HepG2 (cell line): Measurements from ENCODE around the gene EIF3A. TPM values are rescaled to one million over a fixed set of nuclear protein-coding genes. Genes with fewer than 3 reads are reported as not detected.
A peak's percentile ranks its signal among the peaks of the same experiment; 100 is the strongest.

ENCODE experiments used
- AGO2 ChIP-seq: fragments of 200-400 bp; formaldehyde crosslinking; optimal IDR thresholded peaks from 2 replicates; pipeline ENCODE3; 2017; ENCODE audit warnings: mild to moderate bottlenecking, low read depth, low read length, moderate library complexity
- EP300 ChIP-seq, 3 experiments: sonication (generic) in 1 of 3; formaldehyde crosslinking in 1 of 3; IDR thresholded peaks; 2 replicates each; pipeline versions ENCODE4 v1.5.1 to v1.6.1; 2011 to 2020; ENCODE audit warnings: low read depth in 2 of 3, low read length in 2 of 3, borderline replicate concordance in 1 of 3, improper control_type of control experiment in 1 of 3, mild to moderate bottlenecking in 1 of 3, missing genetic modification reagents in 1 of 3, moderate library complexity in 1 of 3
- GABPA ChIP-seq, 2 experiments: IDR thresholded peaks; 2 replicates each; pipeline ENCODE4 v1.6.1; 2011 to 2016; ENCODE audit warnings: low read depth in 2 of 2, low read length in 1 of 2, missing biosample characterization in 1 of 2, missing genetic modification characterization in 1 of 2
- GABPB1 ChIP-seq: IDR thresholded peaks from 2 replicates; pipeline ENCODE4 v1.6.1; 2016; ENCODE audit warnings: mild to moderate bottlenecking, missing genetic modification reagents, moderate library complexity, missing compliant biosample characterization
- HNRNPUL1 ChIP-seq: fragments of 200-400 bp; formaldehyde crosslinking; IDR thresholded peaks from 2 replicates; pipeline ENCODE4 v1.6.1; 2017; ENCODE audit warnings: low read depth, mild to moderate bottlenecking, low read length, moderate library complexity
- MED8 ChIP-seq: sonication (generic); formaldehyde crosslinking; IDR thresholded peaks from 2 replicates; pipeline ENCODE4 v1.8.1; 2023; ENCODE audit warnings: mild to moderate bottlenecking, missing genetic modification reagents; ENCODE audit not compliant: insufficient replicate concordance
- MIER3 ChIP-seq: IDR thresholded peaks from 2 replicates; pipeline ENCODE4 v1.6.1; 2016; ENCODE audit warnings: missing compliant biosample characterization, borderline replicate concordance
- MXD4 ChIP-seq: IDR thresholded peaks from 2 replicates; pipeline ENCODE4 v1.6.1; 2016; ENCODE audit warnings: mild to moderate bottlenecking, missing biosample characterization, missing genetic modification reagents
- NFATC3 ChIP-seq: sonication (generic); formaldehyde crosslinking; IDR thresholded peaks from 2 replicates; pipeline ENCODE4 v1.5.1; 2020; ENCODE audit warnings: mild to moderate bottlenecking, missing genetic modification reagents
- PTBP1 ChIP-seq: fragments of 200-400 bp; formaldehyde crosslinking; IDR thresholded peaks from 2 replicates; pipeline ENCODE4 v1.6.1; 2018; ENCODE audit warnings: low read length, low read depth; ENCODE audit not compliant: poor library complexity, severe bottlenecking
- RAD21 ChIP-seq: fragments of 450-650 bp; formaldehyde crosslinking; IDR thresholded peaks from 2 replicates; pipeline ENCODE4 v1.5.0; 2020; ENCODE audit warnings: mild to moderate bottlenecking
- SP5 ChIP-seq: IDR thresholded peaks from 2 replicates; pipeline ENCODE4 v1.6.1; 2016; ENCODE audit warnings: low read depth, borderline replicate concordance
- SPEN ChIP-seq: sonication (generic); formaldehyde crosslinking; IDR thresholded peaks from 2 replicates; pipeline ENCODE4 v1.5.1; 2020; ENCODE audit warnings: low read depth, mild to moderate bottlenecking, missing genetic modification reagents
- ZKSCAN8 ChIP-seq: IDR thresholded peaks from 2 replicates; pipeline ENCODE4 v1.6.1; 2016; ENCODE audit warnings: borderline replicate concordance, missing genetic modification reagents, missing compliant biosample characterization
- ZMYM2 ChIP-seq: sonication (generic); formaldehyde crosslinking; IDR thresholded peaks from 2 replicates; pipeline ENCODE4 v1.8.0; 2022; ENCODE audit warnings: mild to moderate bottlenecking, missing genetic modification reagents
- ZMYM4 ChIP-seq: sonication (generic); formaldehyde crosslinking; IDR thresholded peaks from 2 replicates; pipeline ENCODE4 v1.8.1; 2023; ENCODE audit warnings: mild to moderate bottlenecking, missing genetic modification reagents
- ZNF781 ChIP-seq: sonication (generic); formaldehyde crosslinking; IDR thresholded peaks from 2 replicates; pipeline ENCODE4 v1.5.1; 2020; ENCODE audit warnings: borderline replicate concordance, mild to moderate bottlenecking, missing genetic modification reagents; ENCODE audit errors: not compliant biosample characterization
- polyA plus RNA-seq, 8 experiments: library from polyadenylated mRNA; depleted of rRNA in 3 of 8; stranded (reverse) in 7 of 8; unstranded in 1 of 8; fragments of >200 nt; fragmentation: Illumina TruSeq in 4 of 8; extraction: Trizol in 4 of 8; gene quantifications; 2 replicates each; pipeline versions ENCODE4 v1.2.1 to v1.2.3, GENCODE V29; 2011 to 2016; ENCODE audit warnings: low read depth in 4 of 8, missing spikeins in 1 of 8, mixed read lengths in 1 of 8; ENCODE audit not compliant: insufficient read depth in 1 of 8
- total RNA-seq, 5 experiments: library from RNA; depleted of rRNA; stranded (reverse); fragments of >200 nt; fragmentation: Illumina TruSeq; extraction: Trizol; gene quantifications; 2 replicates each; pipeline ENCODE4 v1.2.3, GENCODE V29; 2016; ENCODE audit warnings: low read depth in 1 of 5
- TF ChIP-seq, protein P1 (sequence below): fragments of 450-650 bp; IDR thresholded peaks from 2 replicates; pipeline ENCODE4 v1.6.1; 2017
- TF ChIP-seq, protein P2 (sequence below): sonication (generic); formaldehyde crosslinking; IDR thresholded peaks from 2 replicates; pipeline ENCODE4 v1.4.0; 2020; ENCODE audit warnings: missing genetic modification reagents, borderline replicate concordance
- TF ChIP-seq, protein P3 (sequence below): sonication (generic); formaldehyde crosslinking; IDR thresholded peaks from 2 replicates; pipeline ENCODE4 v1.4.0; 2020; ENCODE audit warnings: missing genetic modification reagents; ENCODE audit errors: not compliant biosample characterization
- TF ChIP-seq, protein P4 (sequence below): sonication (generic); formaldehyde crosslinking; IDR thresholded peaks from 2 replicates; pipeline ENCODE4 v1.5.0; 2020; ENCODE audit warnings: missing genetic modification reagents
- TF ChIP-seq, protein P5 (sequence below): sonication (generic); formaldehyde crosslinking; IDR thresholded peaks from 2 replicates; pipeline ENCODE4 v1.8.0; 2022; ENCODE audit warnings: mild to moderate bottlenecking, missing genetic modification reagents

The EIF3A gene
- total and polyA plus RNA-seq, 2 of the 13 experiments (the other 11 are each of a cell fraction or from before 2014, with no cell fraction given): 25.6 to 117 TPM

DNA sequence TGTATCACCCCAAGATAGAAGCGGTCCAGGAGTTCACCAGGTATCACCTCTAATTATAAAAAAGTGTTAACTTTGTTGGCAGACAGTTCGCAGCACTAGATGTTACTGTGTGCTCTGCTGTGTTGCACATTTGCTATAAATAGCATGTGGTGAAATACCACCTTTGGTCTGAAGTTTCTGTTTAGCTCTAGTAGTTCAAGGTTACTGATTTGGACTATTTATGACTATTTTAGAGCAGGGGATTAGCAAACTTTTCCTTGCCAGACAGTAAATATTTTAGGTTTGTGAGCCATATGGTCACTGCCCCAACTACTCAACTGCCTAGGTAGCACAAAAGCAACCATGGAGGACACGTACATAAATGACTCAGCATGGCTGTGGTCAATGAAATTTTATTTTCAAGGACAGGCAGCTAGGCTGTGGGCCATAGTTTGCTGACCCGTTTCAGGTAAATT lies 39.8 kb upstream of the EIF3A start (continued):
- TF ChIP-seq AGO2: no peak
- TF ChIP-seq ZKSCAN8 (CRISPR knock-in tag): peak; percentile 91; the same call in 1 of the 2 replicates
- TF ChIP-seq, protein P1, sequence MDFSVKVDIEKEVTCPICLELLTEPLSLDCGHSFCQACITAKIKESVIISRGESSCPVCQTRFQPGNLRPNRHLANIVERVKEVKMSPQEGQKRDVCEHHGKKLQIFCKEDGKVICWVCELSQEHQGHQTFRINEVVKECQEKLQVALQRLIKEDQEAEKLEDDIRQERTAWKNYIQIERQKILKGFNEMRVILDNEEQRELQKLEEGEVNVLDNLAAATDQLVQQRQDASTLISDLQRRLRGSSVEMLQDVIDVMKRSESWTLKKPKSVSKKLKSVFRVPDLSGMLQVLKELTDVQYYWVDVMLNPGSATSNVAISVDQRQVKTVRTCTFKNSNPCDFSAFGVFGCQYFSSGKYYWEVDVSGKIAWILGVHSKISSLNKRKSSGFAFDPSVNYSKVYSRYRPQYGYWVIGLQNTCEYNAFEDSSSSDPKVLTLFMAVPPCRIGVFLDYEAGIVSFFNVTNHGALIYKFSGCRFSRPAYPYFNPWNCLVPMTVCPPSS: no peak
- TF ChIP-seq, protein P2, sequence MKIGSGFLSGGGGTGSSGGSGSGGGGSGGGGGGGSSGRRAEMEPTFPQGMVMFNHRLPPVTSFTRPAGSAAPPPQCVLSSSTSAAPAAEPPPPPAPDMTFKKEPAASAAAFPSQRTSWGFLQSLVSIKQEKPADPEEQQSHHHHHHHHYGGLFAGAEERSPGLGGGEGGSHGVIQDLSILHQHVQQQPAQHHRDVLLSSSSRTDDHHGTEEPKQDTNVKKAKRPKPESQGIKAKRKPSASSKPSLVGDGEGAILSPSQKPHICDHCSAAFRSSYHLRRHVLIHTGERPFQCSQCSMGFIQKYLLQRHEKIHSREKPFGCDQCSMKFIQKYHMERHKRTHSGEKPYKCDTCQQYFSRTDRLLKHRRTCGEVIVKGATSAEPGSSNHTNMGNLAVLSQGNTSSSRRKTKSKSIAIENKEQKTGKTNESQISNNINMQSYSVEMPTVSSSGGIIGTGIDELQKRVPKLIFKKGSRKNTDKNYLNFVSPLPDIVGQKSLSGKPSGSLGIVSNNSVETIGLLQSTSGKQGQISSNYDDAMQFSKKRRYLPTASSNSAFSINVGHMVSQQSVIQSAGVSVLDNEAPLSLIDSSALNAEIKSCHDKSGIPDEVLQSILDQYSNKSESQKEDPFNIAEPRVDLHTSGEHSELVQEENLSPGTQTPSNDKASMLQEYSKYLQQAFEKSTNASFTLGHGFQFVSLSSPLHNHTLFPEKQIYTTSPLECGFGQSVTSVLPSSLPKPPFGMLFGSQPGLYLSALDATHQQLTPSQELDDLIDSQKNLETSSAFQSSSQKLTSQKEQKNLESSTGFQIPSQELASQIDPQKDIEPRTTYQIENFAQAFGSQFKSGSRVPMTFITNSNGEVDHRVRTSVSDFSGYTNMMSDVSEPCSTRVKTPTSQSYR (CRISPR knock-in tag): no peak; the same call in 1 of the 2 replicates
- TF ChIP-seq GABPA (IDR thresholded peaks at IDR 0.05; ENCODE audit: low read depth, low read length): no peak
- TF ChIP-seq GABPA (CRISPR knock-in tag; IDR thresholded peaks at IDR 0.05; ENCODE audit: low read depth): peak; percentile 48; the same call in 1 of the 2 replicates
- no peak for TF ChIP-seq MED8 (CRISPR knock-in tag)
- TF ChIP-seq EP300 (IDR thresholded peaks at IDR 0.05; ENCODE audit: low read depth in 2 of 2, low read length in 2 of 2): peak; percentile 20 to 93; a peak in 3 of 4 replicates
- peak; percentile 84 for TF ChIP-seq EP300 (CRISPR knock-in tag; IDR thresholded peaks at IDR 0.05; ENCODE audit: borderline replicate concordance)
- TF ChIP-seq, protein P3, sequence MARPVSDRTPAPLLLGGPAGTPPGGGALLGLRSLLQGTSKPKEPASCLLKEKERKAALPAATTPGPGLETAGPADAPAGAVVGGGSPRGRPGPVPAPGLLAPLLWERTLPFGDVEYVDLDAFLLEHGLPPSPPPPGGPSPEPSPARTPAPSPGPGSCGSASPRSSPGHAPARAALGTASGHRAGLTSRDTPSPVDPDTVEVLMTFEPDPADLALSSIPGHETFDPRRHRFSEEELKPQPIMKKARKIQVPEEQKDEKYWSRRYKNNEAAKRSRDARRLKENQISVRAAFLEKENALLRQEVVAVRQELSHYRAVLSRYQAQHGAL: no peak
- TF ChIP-seq GABPB1 (CRISPR knock-in tag): peak; percentile 18; the same call in 1 of the 2 replicates
- TF ChIP-seq RAD21 (CRISPR knock-in tag): no peak
- TF ChIP-seq ZMYM2 (CRISPR knock-in tag): peak; percentile 71; the same call in 1 of the 2 replicates
- TF ChIP-seq SP5 (CRISPR knock-in tag): no peak
- TF ChIP-seq MIER3: peak; percentile 94
- TF ChIP-seq HNRNPUL1: no peak
- TF ChIP-seq SPEN: 0 out of 2 replicates have a peak, but pooled peaks have one; percentile 47
- TF ChIP-seq, protein P4, sequence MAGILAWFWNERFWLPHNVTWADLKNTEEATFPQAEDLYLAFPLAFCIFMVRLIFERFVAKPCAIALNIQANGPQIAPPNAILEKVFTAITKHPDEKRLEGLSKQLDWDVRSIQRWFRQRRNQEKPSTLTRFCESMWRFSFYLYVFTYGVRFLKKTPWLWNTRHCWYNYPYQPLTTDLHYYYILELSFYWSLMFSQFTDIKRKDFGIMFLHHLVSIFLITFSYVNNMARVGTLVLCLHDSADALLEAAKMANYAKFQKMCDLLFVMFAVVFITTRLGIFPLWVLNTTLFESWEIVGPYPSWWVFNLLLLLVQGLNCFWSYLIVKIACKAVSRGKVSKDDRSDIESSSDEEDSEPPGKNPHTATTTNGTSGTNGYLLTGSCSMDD (CRISPR knock-in tag): no peak
- TF ChIP-seq, protein P5, sequence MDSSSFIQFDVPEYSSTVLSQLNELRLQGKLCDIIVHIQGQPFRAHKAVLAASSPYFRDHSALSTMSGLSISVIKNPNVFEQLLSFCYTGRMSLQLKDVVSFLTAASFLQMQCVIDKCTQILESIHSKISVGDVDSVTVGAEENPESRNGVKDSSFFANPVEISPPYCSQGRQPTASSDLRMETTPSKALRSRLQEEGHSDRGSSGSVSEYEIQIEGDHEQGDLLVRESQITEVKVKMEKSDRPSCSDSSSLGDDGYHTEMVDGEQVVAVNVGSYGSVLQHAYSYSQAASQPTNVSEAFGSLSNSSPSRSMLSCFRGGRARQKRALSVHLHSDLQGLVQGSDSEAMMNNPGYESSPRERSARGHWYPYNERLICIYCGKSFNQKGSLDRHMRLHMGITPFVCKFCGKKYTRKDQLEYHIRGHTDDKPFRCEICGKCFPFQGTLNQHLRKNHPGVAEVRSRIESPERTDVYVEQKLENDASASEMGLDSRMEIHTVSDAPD: peak; percentile 91
- peak; percentile 38 for TF ChIP-seq ZMYM4 (CRISPR knock-in tag)
- no peak for TF ChIP-seq PTBP1
- peak; percentile 65; the same call in 1 of the 2 replicates for TF ChIP-seq MXD4
- TF ChIP-seq ZNF781 (CRISPR knock-in tag): no peak
- TF ChIP-seq NFATC3 (CRISPR knock-in tag): no peak
